Breast epithelium (tissue), 3 donors: ENCODE results near the gene CDCA3.

Experiments
- CTCF ChIP-seq, 3 donors: fragments of 450-650 bp; IDR thresholded peaks; one replicate each; pipeline ENCODE4 v1.5.1; 2016 to 2017; ENCODE audit warnings: antibody characterized with exemption in 3 of 3, mild to moderate bottlenecking in 3 of 3, moderate library complexity in 3 of 3
- POLR2A ChIP-seq: fragments of 450-650 bp; IDR thresholded peaks from one replicate; pipeline ENCODE4 v1.6.1; 2016; ENCODE audit warnings: antibody characterized with exemption, mild to moderate bottlenecking, moderate library complexity

GRCh38 chr12:6883683-6884082, 32.6 kb upstream of the CDCA3 start:
- TF ChIP-seq POLR2A (no peak), CTCF (IDR thresholded peaks at IDR 0.05) (no peak)
